Upper lobe of right lung (tissue), 1 donor: Measurements from ENCODE around the gene MIPOL1. TPM values are rescaled to one million over a fixed set of nuclear protein-coding genes. Genes with fewer than 3 reads are reported as not detected.
"Not testable (repeated sequence)": the region's sequence is repeated elsewhere in the genome, so short reads cannot be mapped to it uniquely, and the experiment has no call there.

ENCODE experiments used
- ATAC-seq: fragments of 200-7000 bp; cut with Tn5 transposase; one replicate; pipeline ENCODE4 v1.9.1; 2020; ENCODE audit warnings: mild to moderate bottlenecking, moderate library complexity
- DNase-seq: peaks from one replicate; pipeline ENCODE4 v3.0.0-alpha.2; 2020
- H3K27ac ChIP-seq: fragments of 200-600 bp; one replicate; pipeline ENCODE4 v1.8.0; 2022
- H3K27me3 ChIP-seq: fragments of 200-600 bp; one replicate; pipeline ENCODE4 v1.8.0; 2022; ENCODE audit warnings: mild to moderate bottlenecking
- H3K36me3 ChIP-seq: fragments of 200-600 bp; one replicate; pipeline ENCODE4 v1.8.0; 2022
- H3K4me1 ChIP-seq: fragments of 200-600 bp; one replicate; pipeline ENCODE4 v1.8.0; 2022
- H3K4me3 ChIP-seq: fragments of 200-600 bp; one replicate; pipeline ENCODE4 v1.8.0; 2022; ENCODE audit warnings: mild to moderate bottlenecking
- H3K9me3 ChIP-seq: fragments of 200-600 bp; one replicate; pipeline ENCODE4 v1.8.0; 2022
- intact Hi-C: fragments of 100-400 bp; cut with DNase I; formaldehyde crosslinking; loops from one replicate; pipeline ENCODE4 v1.11.0; 2022
- total RNA-seq: library from RNA; stranded (reverse); fragmentation: NEBNext Ultra II Directional; extraction: Animal tissue kit (Norgen Biotek cat#: 25700); gene quantifications from one replicate; pipeline ENCODE4 v1.2.1, GENCODE V29; 2021
- TF ChIP-seq, protein P1 (sequence below): fragments of 200-600 bp; IDR thresholded peaks from one replicate; pipeline ENCODE4 v1.8.0; 2022; ENCODE audit warnings: antibody characterized with exemption
- donor health status: DM: no; HTN: yes; CAD: no; lungs with severe emphysema.

Gene MIPOL1
- total RNA-seq, 1 donor from 2014 or later: 10.0 TPM

DNA sequence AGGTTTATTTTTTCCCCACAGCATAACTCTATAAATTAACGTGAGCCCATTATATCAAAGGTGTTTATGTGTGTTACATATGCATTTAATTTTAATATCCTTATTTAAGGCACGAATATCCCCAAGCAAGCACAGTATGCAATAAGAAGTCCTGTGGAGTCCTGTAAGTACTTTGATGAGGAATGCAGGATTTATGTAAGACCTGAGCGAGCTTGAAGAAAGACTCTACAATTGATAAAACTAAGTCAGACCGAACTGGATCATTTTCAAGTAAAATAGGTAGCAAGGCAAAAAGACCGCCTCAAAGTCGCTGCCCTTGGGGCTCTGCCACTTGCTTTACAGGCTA, 26.1 kb upstream of the MIPOL1 start:
- H3K27ac ChIP-seq: peak overlapping the region; percentile 93
- intact Hi-C loops: no loop called here
- TF ChIP-seq, protein P1, sequence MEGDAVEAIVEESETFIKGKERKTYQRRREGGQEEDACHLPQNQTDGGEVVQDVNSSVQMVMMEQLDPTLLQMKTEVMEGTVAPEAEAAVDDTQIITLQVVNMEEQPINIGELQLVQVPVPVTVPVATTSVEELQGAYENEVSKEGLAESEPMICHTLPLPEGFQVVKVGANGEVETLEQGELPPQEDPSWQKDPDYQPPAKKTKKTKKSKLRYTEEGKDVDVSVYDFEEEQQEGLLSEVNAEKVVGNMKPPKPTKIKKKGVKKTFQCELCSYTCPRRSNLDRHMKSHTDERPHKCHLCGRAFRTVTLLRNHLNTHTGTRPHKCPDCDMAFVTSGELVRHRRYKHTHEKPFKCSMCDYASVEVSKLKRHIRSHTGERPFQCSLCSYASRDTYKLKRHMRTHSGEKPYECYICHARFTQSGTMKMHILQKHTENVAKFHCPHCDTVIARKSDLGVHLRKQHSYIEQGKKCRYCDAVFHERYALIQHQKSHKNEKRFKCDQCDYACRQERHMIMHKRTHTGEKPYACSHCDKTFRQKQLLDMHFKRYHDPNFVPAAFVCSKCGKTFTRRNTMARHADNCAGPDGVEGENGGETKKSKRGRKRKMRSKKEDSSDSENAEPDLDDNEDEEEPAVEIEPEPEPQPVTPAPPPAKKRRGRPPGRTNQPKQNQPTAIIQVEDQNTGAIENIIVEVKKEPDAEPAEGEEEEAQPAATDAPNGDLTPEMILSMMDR: no peak

DNA sequence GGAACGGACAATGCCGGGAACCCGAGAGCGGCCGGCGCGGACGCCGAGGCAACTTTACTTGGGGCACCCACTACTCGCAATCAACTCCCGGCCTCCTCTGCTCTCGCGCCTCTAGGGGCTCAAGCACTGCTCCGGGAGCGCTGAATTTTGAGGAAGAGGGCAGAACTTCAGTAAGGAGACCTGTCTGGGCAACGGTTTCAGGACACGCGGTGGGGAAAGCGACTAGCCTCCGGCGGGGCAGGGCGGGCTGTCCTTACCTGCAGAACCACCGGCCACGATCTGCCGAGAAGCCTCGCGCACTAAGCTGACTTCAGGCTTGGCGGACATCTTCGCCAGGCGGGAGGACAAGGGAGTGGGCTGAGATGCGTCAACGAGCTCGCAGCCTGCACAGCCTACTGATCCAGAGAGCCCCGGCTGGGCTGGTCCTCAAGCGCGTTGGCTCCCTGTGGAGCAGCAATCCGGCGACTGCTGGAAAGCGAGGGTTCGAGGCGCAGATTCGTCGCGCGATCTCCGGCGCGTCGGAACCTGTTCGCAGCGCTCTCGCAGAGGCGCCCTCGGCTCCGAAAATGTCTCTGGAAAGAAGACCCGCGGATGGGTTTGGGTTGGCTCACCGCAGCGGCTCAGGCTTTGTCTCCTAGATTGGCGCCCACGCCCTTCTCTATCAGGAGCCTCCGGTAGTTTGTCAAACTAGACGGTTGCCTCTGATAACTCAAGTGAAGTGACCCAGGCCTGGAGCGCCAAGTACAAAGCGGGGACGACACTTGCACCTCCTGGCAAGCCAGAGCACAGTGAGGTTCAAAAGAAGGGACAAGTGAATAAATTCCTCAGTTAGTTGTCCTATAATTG, 25.5 kb upstream of the MIPOL1 start, which contains the start of gene SLC25A21:
Gene SLC25A21, minus strand, starts transcription at position 583 of the 846 bp plus-strand sequence.
- intact Hi-C loops: no loop called here
- peak; percentile 96 for ATAC-seq
- H3K9me3 ChIP-seq: no peaks in the 10 kb centered on the region
- H3K27me3 ChIP-seq: no peaks in the 10 kb centered on the region
- peaks cover 4% of the 10 kb centered on the region for H3K4me1 ChIP-seq
- H3K27ac ChIP-seq: peak within 1 kb of the TSS; percentile 93
- H3K4me3 ChIP-seq: peak within 1 kb of the TSS; percentile 63
- H3K36me3 ChIP-seq: no peaks in the 10 kb centered on the region
- TF ChIP-seq, protein P1: no peak
- peak; percentile 90 for DNase-seq

More for the DNA sequence above, 26.1 kb upstream of the MIPOL1 start:
- no peaks in the 10 kb centered on the region for H3K27me3 ChIP-seq
- no peaks in the 10 kb centered on the region for H3K36me3 ChIP-seq
- no peak for ATAC-seq
- peak overlapping the region; percentile 63 for H3K4me3 ChIP-seq
- DNase-seq: no peak
- peaks cover 4% of the 10 kb centered on the region for H3K4me1 ChIP-seq
- H3K9me3 ChIP-seq: no peaks in the 10 kb centered on the region

DNA sequence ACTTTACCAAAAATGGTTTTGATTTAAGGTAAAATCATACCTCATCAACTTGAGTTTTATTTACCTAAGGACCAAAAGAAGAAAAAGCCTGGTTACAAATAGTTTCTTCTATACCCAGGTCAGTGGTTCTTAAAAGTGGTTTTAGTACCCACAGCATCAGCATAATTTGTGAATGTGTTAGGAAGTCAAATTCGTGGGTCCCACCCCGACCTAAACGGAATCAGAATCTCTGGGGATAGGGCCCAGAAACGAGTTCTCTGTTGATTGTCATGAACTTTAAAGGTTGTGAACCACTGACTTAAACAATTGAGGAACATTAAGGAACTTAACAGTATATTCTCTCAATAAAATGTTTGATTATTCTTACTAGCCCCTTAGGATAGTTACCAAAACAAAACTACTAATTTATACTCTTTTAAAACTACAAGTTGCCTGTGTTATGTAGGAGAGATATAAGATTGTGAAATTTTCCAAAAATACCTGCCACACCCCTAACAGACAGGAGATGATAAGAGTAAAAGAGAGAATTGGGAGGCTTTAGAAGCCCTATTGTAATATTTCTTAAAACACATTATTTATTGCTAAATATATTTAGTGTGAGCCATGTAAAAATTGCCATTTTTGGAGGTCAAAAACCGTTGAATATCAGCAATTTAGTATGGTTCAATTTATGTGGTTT, 24.7 kb upstream of the MIPOL1 start:
- Histone ChIP-seq H3K4me1 (peaks cover 4% of the 10 kb centered on the region), H3K27ac (peak overlapping the region; percentile 93), H3K36me3 (no peaks in the 10 kb centered on the region), H3K4me3 (peak overlapping the region; percentile 63), H3K9me3 (no peaks in the 10 kb centered on the region), H3K27me3 (no peaks in the 10 kb centered on the region)
- DNase-seq (no peak), ATAC-seq (no peak)
- intact Hi-C loops: no loop called here
- TF ChIP-seq, protein P1: no peak

DNA sequence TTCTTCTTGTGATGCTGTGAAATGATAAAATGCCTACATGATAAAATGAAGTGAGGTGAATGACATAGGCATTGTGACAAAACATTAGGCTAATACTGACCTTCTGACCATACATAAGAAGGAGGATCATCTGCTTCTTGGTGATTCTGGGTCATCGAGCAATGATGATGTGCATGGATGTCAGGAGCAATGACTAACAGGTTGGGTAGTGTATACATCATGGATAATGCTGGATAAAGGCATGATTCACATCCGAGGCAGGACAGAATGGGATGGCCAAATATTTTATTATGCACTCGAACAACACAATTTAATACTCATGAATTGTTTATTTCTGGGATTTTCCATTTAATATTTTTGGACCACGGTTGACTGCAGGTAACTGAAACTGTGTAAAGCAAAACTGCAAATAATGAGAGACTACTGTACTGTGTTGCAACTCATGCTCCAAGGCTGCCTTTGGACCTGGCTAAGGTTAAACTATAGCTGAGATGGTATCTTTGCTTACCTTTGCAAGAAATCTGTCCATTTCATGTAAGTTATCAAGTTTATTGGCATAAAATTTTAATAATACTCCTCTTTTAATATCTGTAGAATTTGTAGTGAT, 17.7 kb upstream of the MIPOL1 start:
- Histone ChIP-seq H3K4me1 (no peaks in the 10 kb centered on the region), H3K9me3 (no peaks in the 10 kb centered on the region), H3K27ac (no peak overlapping the region), H3K27me3 (no peaks in the 10 kb centered on the region), H3K4me3 (no peak overlapping the region), H3K36me3 (no peaks in the 10 kb centered on the region)
- ATAC-seq: no peak
- intact Hi-C loops: no loop called here
- DNase-seq: no peak
- TF ChIP-seq, protein P1: no peak

DNA sequence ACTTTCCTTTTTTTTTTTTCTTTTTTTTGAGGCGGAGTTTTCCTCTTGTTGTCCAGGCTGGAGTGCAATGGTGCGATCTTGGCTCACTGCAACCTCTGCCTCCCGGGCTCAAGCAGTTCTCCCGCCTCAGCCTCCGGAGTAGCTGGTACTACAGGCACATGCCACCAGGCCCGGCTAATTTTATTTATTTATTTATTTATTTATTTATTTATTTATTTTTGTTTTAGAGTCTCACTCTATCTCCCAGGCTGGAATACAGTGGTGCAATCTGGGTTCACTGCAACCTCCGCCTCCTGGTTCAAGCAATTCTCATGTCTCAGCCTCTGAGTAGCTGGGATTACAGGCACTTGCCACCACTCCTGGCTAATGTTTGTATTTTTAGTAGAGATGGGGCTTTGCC, 16.9 kb upstream of the MIPOL1 start:
- DNase-seq, ATAC-seq, H3K36me3 ChIP-seq, intact Hi-C loops, H3K9me3 ChIP-seq, H3K27me3 ChIP-seq, H3K4me1 ChIP-seq, H3K4me3 ChIP-seq, H3K27ac ChIP-seq: not testable (repeated sequence)

DNA sequence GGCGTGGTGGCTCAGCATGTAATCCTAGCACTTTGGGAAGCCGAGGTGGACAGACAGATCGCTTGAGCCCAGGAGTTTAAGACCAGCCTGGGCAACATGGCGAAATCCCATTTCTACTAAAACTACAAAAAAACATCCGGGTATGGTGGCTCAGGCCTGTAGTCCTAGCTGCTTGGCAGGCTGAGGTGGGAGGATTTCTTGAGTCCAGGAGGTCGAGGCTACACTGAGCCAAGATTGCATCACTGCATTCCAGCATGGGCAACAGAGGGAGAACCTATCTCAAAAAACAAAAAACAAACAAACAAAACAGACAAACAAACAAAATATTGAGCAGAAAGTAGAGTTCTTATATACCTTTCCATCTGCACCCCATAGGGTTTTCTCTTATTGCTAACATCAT, 16.3 kb upstream of the MIPOL1 start:
- no peaks in the 10 kb centered on the region for H3K27me3 ChIP-seq
- H3K36me3 ChIP-seq: no peaks in the 10 kb centered on the region
- ATAC-seq (no peak), DNase-seq (no peak)
- TF ChIP-seq, protein P1: no peak
- intact Hi-C loops: no loop called here
- no peak overlapping the region for H3K4me3 ChIP-seq
- H3K4me1 ChIP-seq: no peaks in the 10 kb centered on the region
- H3K9me3 ChIP-seq: no peaks in the 10 kb centered on the region
- no peak overlapping the region for H3K27ac ChIP-seq

DNA sequence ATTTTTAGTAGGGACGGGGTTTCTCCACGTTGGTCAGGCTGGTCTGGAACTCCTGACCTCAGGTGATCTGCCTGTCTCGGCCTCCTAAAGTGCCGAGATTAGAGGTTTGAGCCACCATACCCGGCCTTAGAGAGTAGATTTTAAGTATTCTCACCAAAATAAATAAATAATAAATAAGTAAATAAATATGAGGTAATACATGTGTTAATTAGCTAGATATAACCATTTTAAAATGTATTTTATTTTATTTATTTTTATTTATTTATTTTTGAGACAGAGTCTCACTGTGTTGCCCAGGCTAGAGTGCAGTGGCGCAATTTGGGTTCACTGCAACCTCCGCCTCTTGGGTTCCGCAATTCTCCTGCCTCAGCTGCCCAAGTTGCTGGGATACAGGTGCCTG, 13.2 kb upstream of the MIPOL1 start:
- DNase-seq, H3K27ac ChIP-seq, intact Hi-C loops, H3K4me1 ChIP-seq, H3K27me3 ChIP-seq, H3K36me3 ChIP-seq, H3K9me3 ChIP-seq, H3K4me3 ChIP-seq, ATAC-seq: not testable (repeated sequence)
